ENCODE measurements around the gene CREB1. TPM values are rescaled to one million over a fixed set of nuclear protein-coding genes. Genes with fewer than 3 reads are reported as not detected.

CREB1 gene
- total and polyA plus RNA-seq, 11 donors = 4.3 to 58.9 (median 48.9) TPM

DNA sequence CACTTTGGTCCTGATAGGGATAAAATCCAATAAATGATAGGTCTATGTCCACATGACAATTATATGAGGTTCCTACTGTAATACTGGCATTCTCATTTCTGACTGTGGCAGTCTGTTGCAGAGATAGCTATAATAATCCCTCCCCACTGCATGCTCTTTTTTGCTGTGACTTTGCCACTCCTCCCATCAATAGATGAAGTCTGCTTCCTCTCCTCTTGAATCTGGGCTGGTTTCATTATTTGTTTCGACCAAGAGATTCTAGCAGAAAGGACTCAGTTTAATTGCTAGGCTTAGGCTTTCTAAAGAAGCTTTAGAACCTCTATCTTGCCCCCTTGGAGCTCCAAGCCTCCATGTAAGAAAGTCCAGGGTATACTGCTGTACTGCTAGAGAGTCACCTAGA, 23.3 kb upstream of the CREB1 start:
- Histone ChIP-seq H3K27me3 (no peaks in the 10 kb centered on the region), H3K9me3 (no peaks in the 10 kb centered on the region), H3K36me3 (no peaks in the 10 kb centered on the region), H3K27ac (peak overlapping the region in 1 of 12 donors; percentile 88), H3K4me1 (peaks cover 0 to 52% (median 31%) of the 10 kb centered on the region in 12 donors), H3K4me3 (no peak overlapping the region)
- intact Hi-C loops (cut with DNase I) = no loop called here
- DNase-seq = no peak
- TF ChIP-seq CTCF (IDR thresholded peaks at IDR 0.05) = no peak
- no peak for TF ChIP-seq POLR2A (IDR thresholded peaks at IDR 0.05)
- no peak for ATAC-seq
- WGBS, 4 donors = 86 to 95% (median 91%) methylated on average over 1 of the region's 1 CpG

DNA sequence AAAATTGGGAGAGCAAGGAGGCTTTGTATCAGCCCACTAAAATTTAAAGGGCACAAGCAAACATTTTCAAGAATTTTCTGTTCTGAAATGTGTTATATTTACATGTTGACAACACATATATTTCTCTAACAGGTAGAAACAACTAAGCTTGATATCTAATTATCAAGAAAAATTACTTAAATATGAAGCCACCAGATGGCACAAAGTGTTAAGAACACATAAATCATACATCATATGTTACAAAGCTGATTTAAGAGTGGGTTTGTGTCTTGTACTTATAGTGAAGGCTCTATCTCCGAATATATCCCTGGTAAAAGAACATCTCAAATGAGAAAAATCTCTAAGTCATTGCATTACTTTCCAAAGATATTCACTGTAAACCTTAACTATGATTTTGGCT, 19.6 kb upstream of the CREB1 start:
- WGBS, 4 donors = 75 to 96% (median 84%) methylated on average over 1 of the region's 1 CpG
- no peak for ATAC-seq
- DNase-seq = no peak
- no peaks in the 10 kb centered on the region for H3K36me3 ChIP-seq
- intact Hi-C loops (cut with DNase I) = loop anchor here in 1 of 10 donors (10.0 kb wide), 1 partner anchor 195 kb away; no protein-coding TSS in a partner anchor
- TF ChIP-seq POLR2A (IDR thresholded peaks at IDR 0.05) = no peak
- TF ChIP-seq CTCF (IDR thresholded peaks at IDR 0.05) = no peak
- H3K4me1 ChIP-seq = peaks cover 0 to 28% (median 8%) of the 10 kb centered on the region in 12 donors
- H3K9me3 ChIP-seq = no peaks in the 10 kb centered on the region
- no peaks in the 10 kb centered on the region for H3K27me3 ChIP-seq
- H3K4me3 ChIP-seq = no peak overlapping the region
- no peak overlapping the region for H3K27ac ChIP-seq

DNA sequence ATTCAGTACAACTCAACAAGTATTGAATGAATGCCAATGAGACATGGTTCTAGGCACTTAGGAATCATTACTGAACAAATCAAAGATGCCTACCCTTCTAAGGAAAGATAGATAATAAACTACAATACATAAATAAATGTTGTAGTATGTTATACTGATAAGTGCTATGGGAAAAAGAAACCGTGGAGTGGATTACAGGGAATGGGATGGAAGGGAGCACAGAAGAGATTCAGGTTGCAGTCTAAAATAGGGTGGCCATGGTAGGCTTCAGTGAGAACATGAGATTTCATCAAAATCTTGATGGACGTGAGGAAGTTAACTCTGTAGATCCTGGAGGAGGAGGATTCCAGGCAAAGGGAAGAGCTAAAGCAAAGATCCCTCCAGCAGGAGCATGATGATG, 17.9 kb upstream of the CREB1 start:
- ATAC-seq (no peak), DNase-seq (no peak)
- intact Hi-C loops (cut with DNase I) = loop anchor here in 1 of 10 donors (10.0 kb wide), 1 partner anchor 193 kb away; no protein-coding TSS in a partner anchor
- TF ChIP-seq CTCF (IDR thresholded peaks at IDR 0.05) (no peak), POLR2A (IDR thresholded peaks at IDR 0.05) (no peak)
- Histone ChIP-seq H3K4me1 (peaks cover 0 to 13% (median 0%) of the 10 kb centered on the region in 12 donors), H3K36me3 (no peaks in the 10 kb centered on the region), H3K9me3 (no peaks in the 10 kb centered on the region), H3K27me3 (no peaks in the 10 kb centered on the region), H3K4me3 (no peak overlapping the region), H3K27ac (no peak overlapping the region)
- WGBS, 4 donors = 70 to 79% (median 77%) methylated on average over 2 of the region's 2 CpGs

- H3K36me3 ChIP-seq = no peaks in the 10 kb centered on the region
- no peak for DNase-seq
- no peak overlapping the region for H3K4me3 ChIP-seq
- no peaks in the 10 kb centered on the region for H3K9me3 ChIP-seq
- H3K4me1 ChIP-seq = peaks cover 0 to 13% (median 0%) of the 10 kb centered on the region in 12 donors
- no peaks in the 10 kb centered on the region for H3K27me3 ChIP-seq
- TF ChIP-seq CTCF (IDR thresholded peaks at IDR 0.05) (no peak), POLR2A (IDR thresholded peaks at IDR 0.05) (no peak)
- no peak overlapping the region for H3K27ac ChIP-seq
- WGBS, 4 donors = 79 to 95% (median 90%) methylated on average over 3 of the region's 3 CpGs
- intact Hi-C loops (cut with DNase I) = loop anchor here in 1 of 10 donors (10.0 kb wide), 1 partner anchor 192 kb away; no protein-coding TSS in a partner anchor
- no peak for ATAC-seq
Observed at GRCh38 chr2:207512356-207512755, 17.4 kb upstream of the CREB1 start.

All from heart left ventricle (tissue), 16 donors.